Effector memory CD4-positive, alpha-beta T cell (primary cell): ENCODE data around the gene ALKBH3.

Source experiments
- DNase-seq, 3 donors: peaks; one replicate each; pipeline ENCODE4 v3.0.0-alpha.2; 2020
- H3K27ac ChIP-seq: 2 replicates; pipeline ENCODE4 v1.7.0; 2013; ENCODE audit warnings: mild to moderate bottlenecking, low read length, moderate library complexity; ENCODE audit not compliant: insufficient read depth, poor library complexity, severe bottlenecking
- H3K27me3 ChIP-seq: replicated peaks from 2 replicates; pipeline ENCODE4 v1.7.0; 2013; ENCODE audit warnings: mild to moderate bottlenecking, low read length; ENCODE audit not compliant: insufficient read depth, control insufficient read depth, poor library complexity, severe bottlenecking
- H3K36me3 ChIP-seq: 2 replicates; pipeline ENCODE4 v1.7.0; 2013; ENCODE audit warnings: mild to moderate bottlenecking, low read length, moderate library complexity; ENCODE audit not compliant: control insufficient read depth, insufficient read depth
- H3K4me1 ChIP-seq: 2 replicates; pipeline ENCODE4 v1.7.0; 2013; ENCODE audit warnings: low read length, mild to moderate bottlenecking; ENCODE audit not compliant: control insufficient read depth, insufficient read depth, poor library complexity, severe bottlenecking
- H3K4me3 ChIP-seq: 2 replicates; pipeline ENCODE4 v1.7.0; 2013; ENCODE audit warnings: low read length, low read depth, mild to moderate bottlenecking; ENCODE audit not compliant: insufficient read depth, poor library complexity, severe bottlenecking
- H3K9me3 ChIP-seq: 2 replicates; pipeline ENCODE4 v1.7.0; 2013; ENCODE audit warnings: mild to moderate bottlenecking, low read length, moderate library complexity; ENCODE audit not compliant: control insufficient read depth

The ALKBH3 gene

DNA sequence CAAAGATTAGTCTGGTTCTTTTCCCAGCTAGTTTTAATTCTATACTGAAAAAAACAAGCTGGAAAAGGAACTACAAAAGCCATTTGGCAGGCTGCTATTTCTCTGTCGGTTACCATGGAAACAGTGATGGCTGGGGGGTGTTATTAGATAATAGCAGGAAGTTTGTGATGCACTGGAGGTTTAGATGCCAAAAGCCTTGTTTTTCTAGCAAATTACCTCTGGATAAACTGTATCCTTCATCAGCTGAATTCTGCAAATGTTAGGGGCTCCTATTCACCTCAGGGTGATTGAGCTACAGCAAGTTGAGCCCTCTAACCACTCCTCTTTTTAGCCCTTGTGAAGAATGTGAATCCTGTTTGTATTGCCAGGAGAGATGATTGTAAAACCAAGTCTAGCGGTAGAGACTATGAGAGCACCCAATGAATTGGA is 25.2 kb downstream of the ALKBH3 start:
- Histone ChIP-seq H3K9me3 (no peaks in the 10 kb centered on the region), H3K4me1 (no peaks in the 10 kb centered on the region), H3K27me3 (no peaks in the 10 kb centered on the region), H3K27ac (no peak overlapping the region), H3K36me3 (peaks cover 66% of the 10 kb centered on the region), H3K4me3 (no peak overlapping the region)
- DNase-seq: no peak

DNA sequence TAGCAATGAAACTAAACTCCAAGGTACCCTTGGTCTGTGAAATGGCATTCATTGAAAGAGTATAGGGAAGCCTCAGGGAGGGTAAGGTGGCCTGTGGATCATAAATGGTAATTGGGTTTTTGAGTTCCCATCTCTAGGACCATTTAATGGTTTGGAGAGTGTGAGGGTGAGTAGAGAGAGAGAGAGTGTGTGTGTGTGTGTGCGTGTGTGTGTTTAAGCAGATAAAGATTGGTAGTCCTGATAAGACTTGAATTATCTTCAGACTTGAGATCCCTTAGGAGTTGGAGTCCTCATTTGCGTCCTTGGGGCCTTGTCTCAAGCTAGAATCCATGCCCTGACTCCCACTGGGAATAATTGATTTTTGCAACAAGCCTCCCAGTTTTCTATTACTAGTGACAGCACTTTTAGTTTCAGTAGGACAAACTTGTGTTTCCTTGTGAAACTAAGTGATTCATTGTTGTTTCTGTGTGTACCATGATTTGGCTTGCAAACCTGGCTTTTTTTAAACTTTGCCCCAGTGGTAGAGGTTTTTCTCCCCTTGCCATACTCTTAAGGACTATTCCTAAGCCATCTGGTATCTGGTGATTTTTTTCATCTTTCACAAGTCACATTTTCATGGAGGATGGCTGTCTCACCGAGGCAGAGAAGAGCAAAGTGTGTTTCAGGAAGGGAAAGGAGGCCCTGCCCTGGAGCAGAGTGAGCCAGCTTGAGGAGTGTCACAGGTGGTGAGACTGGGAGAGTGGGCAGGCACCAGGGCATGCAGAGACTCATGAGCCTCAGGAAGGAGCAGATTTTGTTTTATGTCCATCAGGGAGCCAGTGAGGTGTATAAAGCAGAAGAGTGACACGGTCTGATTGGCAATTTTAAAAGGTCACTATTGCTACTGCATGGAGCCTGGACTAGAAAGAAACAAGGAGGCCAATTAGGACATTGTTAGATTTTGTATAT is 26.7 kb downstream of the ALKBH3 start:
- no peaks in the 10 kb centered on the region for H3K27me3 ChIP-seq
- H3K36me3 ChIP-seq: peaks cover 62% of the 10 kb centered on the region
- H3K9me3 ChIP-seq: no peaks in the 10 kb centered on the region
- no peak overlapping the region for H3K4me3 ChIP-seq
- no peak for DNase-seq
- no peak overlapping the region for H3K27ac ChIP-seq
- H3K4me1 ChIP-seq: no peaks in the 10 kb centered on the region

DNA sequence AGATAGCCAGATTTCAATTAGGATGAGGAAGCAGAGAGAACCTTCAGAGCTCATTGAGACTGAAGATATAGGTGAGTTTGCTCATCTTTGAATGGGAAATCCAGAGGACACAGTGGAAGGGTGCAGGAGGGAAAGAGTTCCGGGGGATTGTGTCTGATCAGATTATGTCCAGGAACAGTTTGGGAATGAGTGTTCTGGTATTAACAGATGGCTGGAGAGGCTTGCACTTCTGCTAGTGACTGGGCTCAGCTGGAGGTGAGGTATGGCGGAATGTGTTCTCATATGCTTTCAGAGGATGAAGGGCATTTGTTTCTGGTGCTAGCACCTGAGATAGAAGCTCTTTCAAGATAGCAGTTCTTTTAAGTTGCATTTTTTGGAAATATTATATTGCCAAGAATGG is 27.6 kb downstream of the ALKBH3 start:
- no peak for DNase-seq
- H3K36me3 ChIP-seq: peaks cover 60% of the 10 kb centered on the region
- no peak overlapping the region for H3K4me3 ChIP-seq
- H3K27me3 ChIP-seq: no peaks in the 10 kb centered on the region
- H3K27ac ChIP-seq: no peak overlapping the region
- H3K4me1 ChIP-seq: no peaks in the 10 kb centered on the region
- no peaks in the 10 kb centered on the region for H3K9me3 ChIP-seq

DNA sequence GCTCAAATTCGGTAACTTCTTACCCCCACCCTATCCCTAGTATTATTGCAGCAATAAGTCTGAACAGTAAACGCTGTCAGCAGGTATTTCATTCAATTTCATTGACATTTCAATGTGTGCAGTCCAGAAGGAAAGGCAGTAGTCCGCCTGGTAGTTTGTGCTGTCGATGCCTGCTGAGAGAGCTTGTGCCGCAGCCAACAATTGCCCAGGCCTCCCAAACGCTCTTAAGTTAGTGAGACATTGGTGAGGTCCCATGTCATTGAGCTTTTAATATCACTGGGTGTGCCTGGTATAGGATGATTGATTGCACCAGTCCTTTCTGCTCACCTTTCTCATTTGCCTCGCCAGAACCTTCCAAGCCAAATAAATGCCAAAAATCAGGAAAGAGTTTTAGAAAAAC is 28.1 kb downstream of the ALKBH3 start:
- H3K27me3 ChIP-seq: no peaks in the 10 kb centered on the region
- H3K4me3 ChIP-seq: no peak overlapping the region
- DNase-seq: no peak
- no peaks in the 10 kb centered on the region for H3K4me1 ChIP-seq
- H3K9me3 ChIP-seq: no peaks in the 10 kb centered on the region
- H3K36me3 ChIP-seq: peaks cover 60% of the 10 kb centered on the region
- H3K27ac ChIP-seq: no peak overlapping the region

DNA sequence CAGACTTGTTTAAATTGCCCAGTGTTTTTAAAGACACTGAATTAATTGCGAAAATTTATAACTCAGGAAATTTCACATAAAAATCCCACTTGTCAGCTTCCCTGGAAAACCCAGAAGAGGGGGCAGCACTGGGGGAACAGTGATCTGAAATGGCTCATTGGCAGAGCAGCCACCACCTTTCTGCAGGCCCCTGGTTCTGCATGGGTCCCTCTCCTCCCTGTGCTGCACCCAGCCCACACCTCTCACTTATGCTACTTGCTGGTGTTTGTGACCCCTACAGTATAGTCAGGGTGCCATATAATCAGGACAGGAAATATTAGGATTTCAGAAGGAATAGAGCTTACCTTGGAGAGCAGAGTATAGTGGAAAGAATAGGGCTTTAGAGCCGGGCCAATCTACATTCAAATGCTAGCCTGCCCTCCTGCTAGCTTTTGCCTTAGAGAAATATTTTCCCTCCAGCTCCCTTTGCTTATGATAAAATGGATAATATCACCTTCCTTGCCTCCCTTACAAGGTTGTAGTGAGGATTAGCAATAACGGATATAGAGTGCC is 33.3 kb downstream of the ALKBH3 start:
- no peaks in the 10 kb centered on the region for H3K4me1 ChIP-seq
- no peak for DNase-seq
- peaks cover 57% of the 10 kb centered on the region for H3K36me3 ChIP-seq
- no peak overlapping the region for H3K27ac ChIP-seq
- H3K27me3 ChIP-seq: no peaks in the 10 kb centered on the region
- H3K9me3 ChIP-seq: no peaks in the 10 kb centered on the region
- no peak overlapping the region for H3K4me3 ChIP-seq

DNA sequence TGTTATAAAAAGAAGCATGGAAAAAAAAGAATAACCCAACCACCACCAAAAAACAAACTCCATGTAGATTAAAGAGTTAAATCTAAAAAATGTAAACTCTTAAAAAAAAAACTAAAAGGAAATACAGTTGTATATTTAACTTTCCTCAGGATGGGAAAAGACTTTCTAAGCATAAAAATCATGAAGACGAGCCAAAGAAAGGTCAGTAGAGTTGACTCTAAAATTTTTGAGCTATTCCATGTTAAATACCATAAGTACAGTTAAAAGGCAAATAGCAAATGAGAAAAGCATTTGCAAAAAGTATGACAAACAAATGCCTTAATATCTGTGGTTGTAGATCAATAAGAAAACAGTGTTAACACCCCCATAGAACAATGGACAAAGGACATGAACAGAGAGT is 33.8 kb downstream of the ALKBH3 start:
- no peak overlapping the region for H3K27ac ChIP-seq
- H3K4me1 ChIP-seq: no peaks in the 10 kb centered on the region
- no peak overlapping the region for H3K4me3 ChIP-seq
- H3K27me3 ChIP-seq: no peaks in the 10 kb centered on the region
- H3K36me3 ChIP-seq: peaks cover 57% of the 10 kb centered on the region
- H3K9me3 ChIP-seq: no peaks in the 10 kb centered on the region
- no peak for DNase-seq

DNA sequence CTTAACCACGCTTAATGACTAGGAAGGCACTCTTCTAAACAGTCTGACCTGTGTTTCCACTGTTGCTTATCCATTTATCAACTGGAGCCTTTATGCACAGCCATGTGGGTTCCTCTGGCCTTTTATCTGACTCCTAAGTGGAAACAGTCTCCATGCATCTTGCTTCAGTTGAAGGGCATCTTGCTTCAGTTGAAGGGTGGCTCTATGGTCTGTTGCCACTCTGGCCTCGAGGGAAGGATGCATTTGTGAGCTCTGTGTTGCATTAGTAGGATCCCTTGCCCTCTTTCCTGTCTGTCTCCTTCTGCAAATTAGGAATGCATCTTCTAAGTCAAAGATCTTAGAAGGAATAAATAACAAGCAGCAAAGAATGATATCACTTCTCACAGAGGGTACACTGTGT is 36.0 kb downstream of the ALKBH3 start:
- H3K9me3 ChIP-seq: no peaks in the 10 kb centered on the region
- H3K4me3 ChIP-seq: no peak overlapping the region
- no peak overlapping the region for H3K27ac ChIP-seq
- no peak for DNase-seq
- no peaks in the 10 kb centered on the region for H3K27me3 ChIP-seq
- H3K4me1 ChIP-seq: no peaks in the 10 kb centered on the region
- H3K36me3 ChIP-seq: peaks cover 57% of the 10 kb centered on the region

DNA sequence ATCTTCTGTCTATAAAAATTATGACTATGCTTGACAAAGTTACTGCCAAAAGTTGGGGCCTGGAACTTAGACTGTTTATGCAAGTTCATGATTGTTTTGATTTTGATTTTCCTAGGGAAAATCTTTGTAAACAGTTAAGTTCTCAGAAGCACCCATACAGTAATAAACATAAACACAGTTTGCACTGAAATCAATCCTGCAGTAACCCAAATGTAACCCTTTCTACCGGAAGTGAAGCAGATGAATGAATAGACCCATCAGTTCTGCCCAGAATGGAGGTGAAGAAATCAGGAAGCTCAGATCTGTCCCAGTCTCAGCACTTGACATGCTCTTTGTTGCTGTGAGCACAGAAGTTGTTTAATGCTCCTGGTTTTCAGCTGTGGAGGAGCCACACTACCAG is 37.2 kb downstream of the ALKBH3 start:
- Histone ChIP-seq H3K9me3 (no peaks in the 10 kb centered on the region), H3K27me3 (no peaks in the 10 kb centered on the region), H3K4me1 (no peaks in the 10 kb centered on the region), H3K36me3 (peaks cover 56% of the 10 kb centered on the region), H3K4me3 (no peak overlapping the region), H3K27ac (no peak overlapping the region)
- DNase-seq: no peak

DNA sequence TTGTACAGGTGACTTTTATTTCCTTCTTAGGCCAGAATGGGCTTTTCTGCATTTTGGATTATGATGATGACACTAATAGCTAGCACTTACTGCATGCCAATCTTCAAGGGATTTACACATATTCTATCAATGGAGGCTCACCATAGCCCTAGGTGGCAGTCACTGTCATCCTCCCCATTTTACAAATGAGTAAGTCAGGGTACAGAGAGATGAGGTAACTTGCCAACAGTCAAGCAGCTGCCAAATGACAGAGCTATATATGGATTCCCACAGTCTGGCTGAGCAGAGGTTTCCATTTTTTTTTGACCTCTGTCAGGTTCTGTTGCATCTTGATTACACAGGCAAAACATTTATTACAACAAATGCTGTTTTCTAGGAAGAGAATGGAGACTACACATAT is 38.0 kb downstream of the ALKBH3 start:
- H3K27me3 ChIP-seq: no peaks in the 10 kb centered on the region
- no peak for DNase-seq
- no peaks in the 10 kb centered on the region for H3K4me1 ChIP-seq
- no peak overlapping the region for H3K4me3 ChIP-seq
- peaks cover 49% of the 10 kb centered on the region for H3K36me3 ChIP-seq
- no peaks in the 10 kb centered on the region for H3K9me3 ChIP-seq
- no peak overlapping the region for H3K27ac ChIP-seq

DNA sequence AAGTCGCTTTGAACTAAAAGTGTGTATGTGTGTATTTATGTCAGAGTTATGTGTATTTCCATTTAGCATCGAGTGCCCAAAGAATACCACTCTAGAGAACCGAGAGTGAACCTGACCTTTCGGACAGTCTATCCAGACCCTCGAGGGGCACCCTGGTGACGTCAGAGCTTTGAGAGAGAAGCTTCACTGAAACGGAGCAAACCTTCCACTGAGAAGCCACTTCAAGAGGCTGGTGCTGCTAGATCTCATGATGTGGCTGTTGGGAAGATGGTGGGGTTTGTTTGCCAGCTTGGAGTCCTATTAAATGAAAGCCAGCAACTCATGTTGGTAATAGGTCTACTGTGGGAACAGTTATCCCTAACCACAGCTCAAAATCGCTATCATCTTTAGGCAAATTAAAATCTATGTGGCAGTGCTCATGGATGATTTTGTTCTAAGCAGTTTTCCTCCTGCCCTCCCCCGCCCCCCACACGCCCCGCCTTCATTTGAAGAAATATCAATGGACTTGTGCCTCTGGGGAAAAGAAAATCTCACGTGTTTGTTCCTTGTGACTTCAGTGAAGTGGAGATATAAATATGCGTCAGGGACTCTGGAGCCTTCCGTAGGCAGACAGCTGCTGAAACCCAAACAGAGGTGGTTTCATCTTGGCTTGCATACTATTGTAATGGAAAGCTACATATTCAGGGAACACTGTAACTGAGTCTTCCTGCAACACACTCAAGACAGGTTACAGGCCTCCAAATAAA is 39.4 kb downstream of the ALKBH3 start:
- H3K9me3 ChIP-seq: no peaks in the 10 kb centered on the region
- no peak overlapping the region for H3K4me3 ChIP-seq
- H3K27me3 ChIP-seq: no peaks in the 10 kb centered on the region
- H3K36me3 ChIP-seq: peaks cover 43% of the 10 kb centered on the region
- H3K27ac ChIP-seq: no peak overlapping the region
- DNase-seq: no peak
- no peaks in the 10 kb centered on the region for H3K4me1 ChIP-seq
